HepG2 (cell line): ENCODE data around the gene SAMD10.

Experiments used
- CHD2 ChIP-seq: IDR thresholded peaks from 2 replicates; pipeline ENCODE4 v1.6.1; 2011; ENCODE audit warnings: low read depth, low read length, improper control_type of control experiment
- JUND ChIP-seq: sonication (generic); formaldehyde crosslinking; IDR thresholded peaks from 2 replicates; pipeline ENCODE4 v1.8.0; 2022; ENCODE audit warnings: mild to moderate bottlenecking, missing genetic modification reagents
- NFYB ChIP-seq: sonication (generic); formaldehyde crosslinking; IDR thresholded peaks from 2 replicates; pipeline ENCODE4 v1.4.0; 2020; ENCODE audit warnings: missing genetic modification reagents
- POLR2A ChIP-seq, 2 experiments: IDR thresholded peaks; 2 replicates each; pipeline ENCODE4 v1.6.1; 2011; ENCODE audit warnings: low read depth in 2 of 2, low read length in 2 of 2, mild to moderate bottlenecking in 1 of 2, moderate library complexity in 1 of 2; ENCODE audit not compliant: insufficient read depth in 1 of 2
- POLR2AphosphoS5 ChIP-seq: IDR thresholded peaks from 2 replicates; pipeline ENCODE4 v1.6.1; 2012; ENCODE audit warnings: low read depth, low read length
- SRF ChIP-seq: IDR thresholded peaks from 2 replicates; pipeline ENCODE4 v1.6.1; 2011; ENCODE audit warnings: mild to moderate bottlenecking, low read depth, low read length, moderate library complexity
- YY1 ChIP-seq: IDR thresholded peaks from 2 replicates; pipeline ENCODE4 v1.6.1; 2011; ENCODE audit warnings: low read length, low read depth, moderate library complexity, mild to moderate bottlenecking; ENCODE audit not compliant: insufficient read depth, insufficient replicate concordance
- ZFP82 ChIP-seq: sonication (generic); formaldehyde crosslinking; IDR thresholded peaks from 2 replicates; pipeline ENCODE4 v1.5.1; 2020; ENCODE audit warnings: mild to moderate bottlenecking, missing genetic modification reagents, borderline replicate concordance
- ZNF678 ChIP-seq: sonication (generic); formaldehyde crosslinking; IDR thresholded peaks from 2 replicates; pipeline ENCODE4 v1.4.0; 2020; ENCODE audit warnings: mild to moderate bottlenecking, missing genetic modification reagents
- ZNF777 ChIP-seq: sonication (generic); formaldehyde crosslinking; IDR thresholded peaks from 2 replicates; pipeline ENCODE4 v1.4.0; 2020; ENCODE audit warnings: missing genetic modification reagents
- TF ChIP-seq, protein P1 (sequence below): sonication (generic); formaldehyde crosslinking; IDR thresholded peaks from 2 replicates; pipeline ENCODE4 v1.4.0; 2020; ENCODE audit warnings: mild to moderate bottlenecking, missing genetic modification reagents
- TF ChIP-seq, protein P2 (sequence below): sonication (generic); formaldehyde crosslinking; IDR thresholded peaks from 2 replicates; pipeline ENCODE4 v1.5.0; 2020; ENCODE audit warnings: mild to moderate bottlenecking, missing genetic modification reagents, moderate library complexity
- TF ChIP-seq, protein P3 (sequence below): sonication (generic); formaldehyde crosslinking; IDR thresholded peaks from 2 replicates; pipeline ENCODE4 v1.5.0; 2020; ENCODE audit warnings: missing genetic modification reagents

DNA sequence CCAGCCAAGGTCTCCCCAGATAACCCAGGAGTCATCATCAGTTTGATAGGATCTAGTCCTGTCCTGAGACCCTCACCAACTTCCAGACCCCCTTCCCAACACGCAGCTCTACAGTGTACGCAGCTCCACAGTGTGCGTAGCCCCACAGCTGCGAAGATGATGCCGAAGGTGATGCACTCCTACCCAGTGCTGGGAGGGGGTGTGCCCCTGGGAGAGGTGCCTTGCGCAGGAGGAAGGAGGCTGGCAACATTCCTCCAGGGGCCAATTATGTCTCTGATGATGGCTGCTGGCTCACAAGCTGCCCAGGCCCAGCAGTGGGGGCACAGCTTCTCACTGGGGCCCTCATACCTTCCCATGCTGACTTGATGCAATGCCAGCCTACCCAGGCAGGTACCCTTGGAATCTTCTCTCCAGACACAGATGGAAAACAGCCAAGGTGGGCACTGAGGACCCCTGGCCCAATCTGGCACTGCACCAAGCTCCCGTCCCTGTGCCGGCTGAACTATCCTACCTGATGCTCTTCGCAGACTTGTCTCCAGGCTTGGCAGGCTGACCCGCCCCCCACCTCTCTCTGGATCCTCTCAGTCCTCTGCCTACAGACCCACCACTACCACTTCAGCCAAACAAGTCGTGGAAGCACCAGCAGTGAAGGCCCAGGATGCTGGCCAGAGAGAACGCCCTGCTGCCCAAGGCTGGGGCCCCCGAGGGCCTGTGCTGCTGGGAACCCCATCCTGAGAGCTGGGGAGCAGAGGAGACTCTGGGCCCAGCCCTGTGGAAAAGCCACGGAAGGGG, 11.1 kb downstream of the SAMD10 start:
- no peak for TF ChIP-seq YY1
- no peak for TF ChIP-seq CHD2
- TF ChIP-seq, protein P1, sequence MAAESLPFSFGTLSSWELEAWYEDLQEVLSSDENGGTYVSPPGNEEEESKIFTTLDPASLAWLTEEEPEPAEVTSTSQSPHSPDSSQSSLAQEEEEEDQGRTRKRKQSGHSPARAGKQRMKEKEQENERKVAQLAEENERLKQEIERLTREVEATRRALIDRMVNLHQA (CRISPR knock-in tag), result no peak
- TF ChIP-seq, protein P2, sequence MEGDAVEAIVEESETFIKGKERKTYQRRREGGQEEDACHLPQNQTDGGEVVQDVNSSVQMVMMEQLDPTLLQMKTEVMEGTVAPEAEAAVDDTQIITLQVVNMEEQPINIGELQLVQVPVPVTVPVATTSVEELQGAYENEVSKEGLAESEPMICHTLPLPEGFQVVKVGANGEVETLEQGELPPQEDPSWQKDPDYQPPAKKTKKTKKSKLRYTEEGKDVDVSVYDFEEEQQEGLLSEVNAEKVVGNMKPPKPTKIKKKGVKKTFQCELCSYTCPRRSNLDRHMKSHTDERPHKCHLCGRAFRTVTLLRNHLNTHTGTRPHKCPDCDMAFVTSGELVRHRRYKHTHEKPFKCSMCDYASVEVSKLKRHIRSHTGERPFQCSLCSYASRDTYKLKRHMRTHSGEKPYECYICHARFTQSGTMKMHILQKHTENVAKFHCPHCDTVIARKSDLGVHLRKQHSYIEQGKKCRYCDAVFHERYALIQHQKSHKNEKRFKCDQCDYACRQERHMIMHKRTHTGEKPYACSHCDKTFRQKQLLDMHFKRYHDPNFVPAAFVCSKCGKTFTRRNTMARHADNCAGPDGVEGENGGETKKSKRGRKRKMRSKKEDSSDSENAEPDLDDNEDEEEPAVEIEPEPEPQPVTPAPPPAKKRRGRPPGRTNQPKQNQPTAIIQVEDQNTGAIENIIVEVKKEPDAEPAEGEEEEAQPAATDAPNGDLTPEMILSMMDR (CRISPR knock-in tag), result no peak; the same call in 1 of the 2 replicates
- TF ChIP-seq ZNF678 (CRISPR knock-in tag), result no peak
- no peak for TF ChIP-seq SRF
- TF ChIP-seq, protein P3, sequence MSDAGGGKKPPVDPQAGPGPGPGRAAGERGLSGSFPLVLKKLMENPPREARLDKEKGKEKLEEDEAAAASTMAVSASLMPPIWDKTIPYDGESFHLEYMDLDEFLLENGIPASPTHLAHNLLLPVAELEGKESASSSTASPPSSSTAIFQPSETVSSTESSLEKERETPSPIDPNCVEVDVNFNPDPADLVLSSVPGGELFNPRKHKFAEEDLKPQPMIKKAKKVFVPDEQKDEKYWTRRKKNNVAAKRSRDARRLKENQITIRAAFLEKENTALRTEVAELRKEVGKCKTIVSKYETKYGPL, result no peak
- TF ChIP-seq POLR2AphosphoS5, result no peak
- no peak for TF ChIP-seq JUND (CRISPR knock-in tag)
- TF ChIP-seq ZFP82 (CRISPR knock-in tag), result no peak
- no peak for TF ChIP-seq NFYB
- TF ChIP-seq POLR2A (IDR thresholded peaks at IDR 0.05; ENCODE audit: insufficient read depth in 1 of 2, low read depth in 2 of 2, low read length in 2 of 2), result no peak
- no peak for TF ChIP-seq ZNF777
